K562 treated with DMSO at 1 percent for 4 hours (cell line): ENCODE measurements around the gene OXCT1. TPM values are rescaled to one million over a fixed set of nuclear protein-coding genes. Genes with fewer than 3 reads are reported as not detected.

Source experiments
- total RNA-seq: library from RNA; unstranded; fragments of 300-600 nt; gene quantifications from 2 replicates; pipeline ENCODE4 v1.2.3, GENCODE V29; 2022; ENCODE audit not compliant: insufficient read depth

Gene OXCT1
- 13.5 and 18.4 TPM in 2 replicates for total RNA-seq

DNA sequence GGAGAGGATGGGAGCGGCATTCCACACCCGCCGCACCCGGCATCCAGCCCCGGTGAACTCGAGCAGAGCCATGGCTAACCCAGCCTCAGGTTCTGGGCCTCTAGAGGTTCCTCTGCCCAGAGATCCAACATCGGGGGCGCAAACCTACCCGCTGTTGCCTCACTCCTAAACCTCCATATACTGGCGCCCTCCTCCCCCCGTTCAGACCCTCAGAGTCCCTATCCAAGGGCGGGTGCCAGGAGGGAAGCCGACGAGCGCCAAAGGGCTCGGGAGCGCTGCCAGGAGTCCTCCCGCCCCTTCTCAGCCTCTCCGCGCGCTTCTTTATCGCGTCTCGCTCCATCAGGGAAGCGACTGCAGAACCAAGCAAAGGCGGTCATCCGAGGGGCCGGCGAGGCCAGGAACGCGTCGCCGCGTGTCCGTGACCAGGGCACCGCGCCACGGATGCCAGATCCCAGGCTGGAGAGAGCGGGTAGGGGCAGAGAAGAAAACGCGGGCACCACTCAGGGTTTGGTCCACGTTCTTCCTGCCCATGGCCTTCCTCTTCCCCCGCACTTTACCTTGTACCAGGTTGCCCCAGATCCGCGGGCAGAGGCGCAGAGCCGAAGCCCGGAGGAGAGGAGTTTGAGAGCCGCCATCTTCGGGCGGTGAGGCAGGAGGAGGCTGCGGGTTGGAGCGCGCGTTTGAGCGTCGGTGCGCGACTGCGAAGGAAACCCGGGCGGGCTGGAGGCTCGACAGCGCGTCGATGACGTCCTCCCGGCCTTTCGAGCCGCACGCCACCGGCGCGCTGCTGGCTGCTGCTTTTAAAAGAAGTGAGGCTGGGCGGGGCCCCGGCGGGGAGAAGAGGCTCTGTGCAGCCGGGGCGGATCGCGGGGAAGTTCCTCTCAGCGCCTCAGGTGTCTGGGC, at the start of gene OXCT1:
Gene OXCT1, minus strand, starts transcription at position 702 of the 903 bp plus-strand sequence. Its CDS starts 67 bp downstream, at position 635.

DNA sequence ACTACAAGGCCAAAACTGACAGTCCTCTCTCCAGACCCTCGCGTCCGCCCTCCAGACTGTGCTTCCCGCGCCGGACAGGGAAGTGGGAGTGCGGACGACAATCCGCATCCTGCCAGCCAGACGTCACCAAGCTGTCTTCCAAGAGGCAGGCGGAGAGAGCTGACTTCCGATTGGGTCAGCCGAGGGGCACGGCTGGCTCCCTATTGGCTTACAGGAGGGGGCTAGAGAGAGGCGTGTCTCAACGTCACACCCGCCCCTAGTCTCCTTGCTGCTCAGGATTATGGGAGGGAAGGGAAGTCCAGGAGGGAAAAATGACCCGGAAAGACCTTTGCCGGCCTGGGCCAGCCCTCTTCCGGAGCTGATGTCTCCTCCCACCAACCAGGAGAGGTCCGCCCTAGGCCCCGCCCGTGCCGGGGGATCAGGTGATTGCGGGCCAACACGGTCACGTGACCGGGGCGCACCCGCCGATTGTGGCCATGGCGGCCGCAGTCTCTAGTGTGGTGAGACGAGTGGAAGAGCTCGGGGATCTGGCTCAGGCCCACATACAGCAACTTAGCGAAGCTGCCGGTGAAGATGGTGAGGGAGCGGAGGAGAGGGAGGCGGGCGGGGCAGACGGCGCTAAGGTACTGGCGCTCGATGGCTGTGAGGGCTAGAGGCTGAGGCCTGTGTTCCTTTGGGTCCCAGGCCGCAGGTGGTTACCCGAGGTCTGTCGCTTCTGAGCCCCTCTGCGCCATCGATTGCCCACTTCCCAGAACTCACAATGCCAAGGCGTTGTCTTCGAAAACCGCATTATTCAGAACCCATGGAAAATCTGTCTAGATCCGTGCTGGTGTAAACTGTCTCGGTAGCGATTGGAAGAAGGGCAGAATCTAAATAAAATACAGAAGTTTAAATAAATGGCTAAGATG, 33.9 kb upstream of the OXCT1 start, which contains the start of gene RIMOC1:
Gene RIMOC1, plus strand, starts transcription at position 453 of the 908 bp plus-strand sequence. Its CDS starts 24 bp downstream, at position 477.

Other genes with a start within 250 kb of the OXCT1 start
- 8.9 and 10.0 TPM in 2 replicates for gene RIMOC1, start 33.9 kb upstream of the OXCT1 start, total RNA-seq
- 11.1 and 13.9 TPM in 2 replicates for gene FBXO4, start 54.9 kb upstream of the OXCT1 start, total RNA-seq